ENCODE results near the gene ZBTB7C. TPM values are rescaled to one million over a fixed set of nuclear protein-coding genes. Genes with fewer than 3 reads are reported as not detected.

ZBTB7C gene
- total and polyA plus RNA-seq, 9 of the 15 experiments (the other 6 are each of a cell fraction or from before 2014, with no cell fraction given): not detected

DNA sequence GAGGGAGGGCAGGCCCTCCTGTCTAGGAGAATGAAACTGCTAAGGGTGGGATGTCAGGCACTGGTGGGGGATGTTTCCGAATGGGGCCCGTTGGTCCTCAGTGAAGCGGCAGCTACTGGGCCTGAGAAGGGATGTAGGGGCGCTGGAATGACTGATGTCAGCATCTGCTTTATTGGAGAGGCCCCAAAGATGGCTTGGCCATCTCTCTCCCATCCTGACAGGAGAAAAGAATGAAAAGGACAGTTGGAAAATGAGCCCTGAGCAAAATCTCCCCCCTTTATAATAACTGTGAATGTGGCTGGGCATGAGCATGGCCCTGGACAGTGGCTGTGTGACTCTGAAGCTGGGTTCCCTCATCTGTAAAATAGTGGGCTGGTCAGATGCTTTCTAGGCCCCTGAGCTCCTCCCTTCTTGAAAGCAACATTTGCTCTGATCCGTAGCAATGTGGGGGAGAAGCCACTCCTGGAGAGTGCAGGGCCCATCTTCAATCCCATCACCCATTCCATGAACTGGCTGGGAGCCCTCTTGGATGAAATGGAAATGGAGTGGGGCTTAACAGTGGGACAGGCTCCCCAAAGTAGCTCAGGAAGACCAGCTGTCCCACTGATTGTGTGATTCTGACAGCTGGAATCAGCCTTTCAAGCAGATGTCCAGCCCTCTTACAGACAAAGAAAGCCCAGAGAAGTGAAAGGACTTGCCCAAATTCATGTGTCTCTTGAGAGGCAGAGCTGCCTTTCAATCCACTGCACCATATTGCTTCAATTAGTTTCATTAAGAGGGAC, 246.0 kb downstream of the ZBTB7C start:
- DNase-seq (ENCODE audit: extremely low read depth in 1 of 4, low spot score in 3 of 4) (no peak), ATAC-seq (no peak), FAIRE-seq (no peak)
- ChIA-PET CTCF (ENCODE audit: low intra/inter-chr PET ratio) (no interaction called here), POLR2A (interaction anchor here (0.5 kb wide), 1 partner anchor 9 kb away, joined by 4 read pairs; no protein-coding TSS in a partner anchor)
- H3K9ac ChIP-seq (ENCODE audit: insufficient read depth in 1 of 2, low read depth in 2 of 2, low read length in 2 of 2): no peak overlapping the region
- no peaks in the 10 kb centered on the region for H3K9me1 ChIP-seq (ENCODE audit: control insufficient read depth, insufficient read depth, low read length)
- 0% methylated on average over 1 of the region's 5 CpGs for WGBS (ENCODE audit: insufficient coverage, low coverage, missing lambda C conversion rate)
- intact Hi-C loops (cut with micrococcal nuclease) (no loop called here), in situ Hi-C loops (cut with MboI) (no loop called here)
- H3K27me3 ChIP-seq (ENCODE audit: control insufficient read depth in 2 of 2, insufficient read depth in 2 of 2, low read length in 2 of 2): peaks cover 2 to 31% of the 10 kb centered on the region in 2 experiments; a peak in 2 of 5 replicates
- no peaks in the 10 kb centered on the region for H3K36me3 ChIP-seq (ENCODE audit: control insufficient read depth, insufficient read depth, low read length)
- no peak overlapping the region for H3K4me2 ChIP-seq (ENCODE audit: insufficient read depth, low read length)
- H3K4me1 ChIP-seq (replicated peaks in 1 of 2; ENCODE audit: control insufficient read depth in 2 of 2, insufficient read depth in 2 of 2, low read length in 2 of 2): peaks cover 0 to 11% of the 10 kb centered on the region in 2 experiments; a peak in 2 of 5 replicates
- no peak overlapping the region for H2AFZ ChIP-seq (ENCODE audit: low read depth, low read length)
- H3K27ac ChIP-seq (ENCODE audit: extremely low read depth, low read depth, low read length): no peak overlapping the region
- no peaks in the 10 kb centered on the region for H3K9me3 ChIP-seq (replicated peaks; ENCODE audit: control insufficient read depth, insufficient read depth, low read depth, low read length)
- TF ChIP-seq, protein P1, sequence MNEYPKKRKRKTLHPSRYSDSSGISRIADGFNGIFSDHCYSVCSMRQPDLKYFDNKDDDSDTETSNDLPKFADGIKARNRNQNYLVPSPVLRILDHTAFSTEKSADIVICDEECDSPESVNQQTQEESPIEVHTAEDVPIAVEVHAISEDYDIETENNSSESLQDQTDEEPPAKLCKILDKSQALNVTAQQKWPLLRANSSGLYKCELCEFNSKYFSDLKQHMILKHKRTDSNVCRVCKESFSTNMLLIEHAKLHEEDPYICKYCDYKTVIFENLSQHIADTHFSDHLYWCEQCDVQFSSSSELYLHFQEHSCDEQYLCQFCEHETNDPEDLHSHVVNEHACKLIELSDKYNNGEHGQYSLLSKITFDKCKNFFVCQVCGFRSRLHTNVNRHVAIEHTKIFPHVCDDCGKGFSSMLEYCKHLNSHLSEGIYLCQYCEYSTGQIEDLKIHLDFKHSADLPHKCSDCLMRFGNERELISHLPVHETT (CRISPR knock-in tag; conservative IDR thresholded peaks at IDR 0.05 in 1 of 2, IDR thresholded peaks at IDR 0.05 in 1 of 2): no peak
- TF ChIP-seq PHB (CRISPR knock-in tag; IDR thresholded peaks at IDR 0.05): no peak
- no peak for TF ChIP-seq ZFX (CRISPR knock-in tag; IDR thresholded peaks at IDR 0.05)
- TF ChIP-seq HMG20A (CRISPR knock-in tag; conservative IDR thresholded peaks at IDR 0.05): no peak
- no peak for TF ChIP-seq HNRNPH1 (optimal IDR thresholded peaks at IDR 0.05; ENCODE audit: low read depth, low read length)
- TF ChIP-seq, protein P2, sequence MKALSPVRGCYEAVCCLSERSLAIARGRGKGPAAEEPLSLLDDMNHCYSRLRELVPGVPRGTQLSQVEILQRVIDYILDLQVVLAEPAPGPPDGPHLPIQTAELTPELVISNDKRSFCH (CRISPR knock-in tag; IDR thresholded peaks at IDR 0.05): no peak
- TF ChIP-seq, protein P2 (tag; IDR thresholded peaks at IDR 0.05): no peak
- TF ChIP-seq NFATC3 (IDR thresholded peaks at IDR 0.05): no peak
- TF ChIP-seq, protein P3, sequence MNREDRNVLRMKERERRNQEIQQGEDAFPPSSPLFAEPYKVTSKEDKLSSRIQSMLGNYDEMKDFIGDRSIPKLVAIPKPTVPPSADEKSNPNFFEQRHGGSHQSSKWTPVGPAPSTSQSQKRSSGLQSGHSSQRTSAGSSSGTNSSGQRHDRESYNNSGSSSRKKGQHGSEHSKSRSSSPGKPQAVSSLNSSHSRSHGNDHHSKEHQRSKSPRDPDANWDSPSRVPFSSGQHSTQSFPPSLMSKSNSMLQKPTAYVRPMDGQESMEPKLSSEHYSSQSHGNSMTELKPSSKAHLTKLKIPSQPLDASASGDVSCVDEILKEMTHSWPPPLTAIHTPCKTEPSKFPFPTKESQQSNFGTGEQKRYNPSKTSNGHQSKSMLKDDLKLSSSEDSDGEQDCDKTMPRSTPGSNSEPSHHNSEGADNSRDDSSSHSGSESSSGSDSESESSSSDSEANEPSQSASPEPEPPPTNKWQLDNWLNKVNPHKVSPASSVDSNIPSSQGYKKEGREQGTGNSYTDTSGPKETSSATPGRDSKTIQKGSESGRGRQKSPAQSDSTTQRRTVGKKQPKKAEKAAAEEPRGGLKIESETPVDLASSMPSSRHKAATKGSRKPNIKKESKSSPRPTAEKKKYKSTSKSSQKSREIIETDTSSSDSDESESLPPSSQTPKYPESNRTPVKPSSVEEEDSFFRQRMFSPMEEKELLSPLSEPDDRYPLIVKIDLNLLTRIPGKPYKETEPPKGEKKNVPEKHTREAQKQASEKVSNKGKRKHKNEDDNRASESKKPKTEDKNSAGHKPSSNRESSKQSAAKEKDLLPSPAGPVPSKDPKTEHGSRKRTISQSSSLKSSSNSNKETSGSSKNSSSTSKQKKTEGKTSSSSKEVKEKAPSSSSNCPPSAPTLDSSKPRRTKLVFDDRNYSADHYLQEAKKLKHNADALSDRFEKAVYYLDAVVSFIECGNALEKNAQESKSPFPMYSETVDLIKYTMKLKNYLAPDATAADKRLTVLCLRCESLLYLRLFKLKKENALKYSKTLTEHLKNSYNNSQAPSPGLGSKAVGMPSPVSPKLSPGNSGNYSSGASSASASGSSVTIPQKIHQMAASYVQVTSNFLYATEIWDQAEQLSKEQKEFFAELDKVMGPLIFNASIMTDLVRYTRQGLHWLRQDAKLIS (CRISPR knock-in tag; IDR thresholded peaks at IDR 0.05): no peak
- TF ChIP-seq GTF2A2 (tag; IDR thresholded peaks at IDR 0.05): no peak
- H3K4me3 ChIP-seq: no peak overlapping the region
- BruUV-seq (replicated peaks): no TSS peak
- no peaks in the 10 kb centered on the region for H4K20me1 ChIP-seq (replicated peaks; ENCODE audit: control insufficient read depth, insufficient read depth, low read length)
- H3K79me2 ChIP-seq (ENCODE audit: control insufficient read depth, insufficient read depth, low read length): no peaks in the 10 kb centered on the region

Data from K562 (cell line).